Mucosa of gallbladder (tissue), 1 donor: ENCODE data around the gene IMPG1. TPM values are rescaled to one million over a fixed set of nuclear protein-coding genes. Genes with fewer than 3 reads are reported as not detected.

Experiments used
- DNase-seq: peaks from one replicate; pipeline ENCODE4 v3.0.0-alpha.2; 2020; ENCODE audit warnings: low spot score
- total RNA-seq: library from RNA; stranded (reverse); gene quantifications from one replicate; pipeline ENCODE4 v1.2.1, GENCODE V29; 2021
- donor health status: DM: no; HTN: no; CAD: no.

Gene IMPG1
- total RNA-seq: not detected

DNA sequence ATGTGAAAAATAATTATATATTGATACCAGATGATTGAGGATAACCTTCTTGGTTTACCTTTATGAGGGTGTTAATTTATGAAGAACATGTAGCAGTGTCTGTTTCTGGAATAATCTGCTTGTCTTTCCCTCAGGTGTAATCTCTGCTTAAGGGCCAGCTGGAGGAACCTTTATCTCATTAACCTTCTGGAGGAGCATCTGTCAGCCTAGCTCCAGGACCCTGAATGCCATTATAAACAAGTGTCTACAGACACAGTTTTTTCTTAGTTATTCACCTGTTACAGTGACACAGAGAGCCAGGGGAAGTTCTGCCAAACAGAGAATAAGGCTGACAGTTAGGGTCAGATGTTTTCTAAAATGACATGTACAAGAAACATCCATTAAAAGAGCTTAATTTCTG is at the start of gene IMPG1:
Gene IMPG1, minus strand, starts transcription at position 101 of the 400 bp plus-strand sequence. CDS start 174 bp downstream, outside the sequence.
- DNase-seq: no peak

GRCh38 chr6:76120302-76120701 is 47.8 kb upstream of the IMPG1 start:
- DNase-seq: no peak

DNA sequence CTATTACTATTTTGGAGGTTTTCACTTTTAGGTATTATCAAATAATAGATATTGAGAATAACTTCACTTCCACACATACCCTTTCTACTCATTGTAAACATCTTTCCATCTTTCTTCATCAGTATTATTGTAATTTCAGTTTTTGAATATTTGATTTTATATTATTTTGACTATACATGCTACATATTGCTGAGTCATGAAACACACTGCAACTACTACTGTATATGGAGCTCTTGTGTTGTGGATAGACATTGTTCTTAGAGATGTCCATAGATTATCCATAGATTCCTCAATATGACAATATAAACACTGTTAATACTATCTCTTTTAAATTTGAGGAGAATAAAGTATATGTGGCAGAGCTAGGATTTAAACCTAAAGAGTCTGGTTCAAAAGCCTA is 819 bp upstream of the IMPG1 start:
- no peak for DNase-seq

GRCh38 chr6:76057469-76057868 is 15.0 kb downstream of the IMPG1 start:
- no peak for DNase-seq

DNA sequence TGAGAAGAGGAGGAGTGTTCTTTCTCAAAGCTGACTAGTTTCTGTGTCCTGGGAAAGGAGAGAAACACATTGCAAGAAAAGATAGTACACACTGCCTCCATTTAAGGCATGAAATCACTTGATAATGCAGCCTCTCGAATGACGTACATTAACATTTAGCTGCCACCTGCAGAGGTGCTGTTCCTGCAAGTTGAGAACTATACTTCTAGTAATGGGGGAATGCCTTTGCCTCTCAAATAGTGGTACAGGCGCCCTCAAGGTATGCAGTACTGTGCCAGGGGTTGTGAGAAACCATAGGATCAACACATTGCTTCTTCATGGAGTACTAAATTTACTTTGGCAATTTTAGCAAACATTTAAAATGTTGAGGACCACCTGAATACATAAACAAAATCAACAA is 20.1 kb downstream of the IMPG1 start:
- no peak for DNase-seq

- DNase-seq: no peak
Measured at GRCh38 chr6:76043690-76044089, 28.8 kb downstream of the IMPG1 start.

DNA sequence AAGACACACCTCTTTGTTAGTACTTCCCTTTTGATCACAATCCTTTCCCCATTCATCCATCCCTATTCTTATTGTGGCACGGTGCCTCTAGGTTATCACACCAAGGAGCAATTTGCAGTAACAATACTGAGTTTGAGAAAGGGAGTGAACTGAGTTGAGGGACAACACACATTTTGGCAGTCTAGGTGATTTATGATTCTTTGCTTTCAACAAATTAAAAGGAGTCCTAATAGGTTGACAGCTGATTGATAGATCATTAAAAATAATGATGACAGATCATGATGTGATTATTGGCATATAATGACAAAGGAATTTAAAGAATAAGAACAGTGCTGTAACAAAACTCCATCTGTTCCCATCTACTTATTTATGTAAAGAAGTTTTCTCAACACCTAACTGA is 36.7 kb downstream of the IMPG1 start:
- no peak for DNase-seq

DNA sequence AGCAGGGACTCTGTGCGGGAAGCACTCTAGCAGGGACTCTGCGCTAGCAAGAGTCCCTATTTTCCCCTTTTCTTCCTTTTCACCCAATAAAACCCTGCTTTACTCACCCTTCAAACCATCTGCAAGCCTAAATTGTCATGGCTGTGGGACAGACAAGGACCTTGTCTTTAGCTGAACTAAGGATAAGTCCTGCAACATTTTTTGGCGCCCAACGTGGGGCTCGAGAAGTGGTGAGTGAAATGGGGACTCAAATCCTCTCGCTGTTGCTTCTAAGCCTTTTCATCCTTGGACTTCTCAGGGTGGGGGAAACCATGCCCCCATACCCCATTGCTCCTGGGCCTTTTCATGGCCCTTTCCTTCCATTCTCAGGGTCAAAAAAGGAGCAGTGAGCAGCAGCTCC is 46.4 kb downstream of the IMPG1 start:
- no peak for DNase-seq

GRCh38 chr6:76014626-76015530 is 57.6 kb downstream of the IMPG1 start:
- DNase-seq: no peak

DNA sequence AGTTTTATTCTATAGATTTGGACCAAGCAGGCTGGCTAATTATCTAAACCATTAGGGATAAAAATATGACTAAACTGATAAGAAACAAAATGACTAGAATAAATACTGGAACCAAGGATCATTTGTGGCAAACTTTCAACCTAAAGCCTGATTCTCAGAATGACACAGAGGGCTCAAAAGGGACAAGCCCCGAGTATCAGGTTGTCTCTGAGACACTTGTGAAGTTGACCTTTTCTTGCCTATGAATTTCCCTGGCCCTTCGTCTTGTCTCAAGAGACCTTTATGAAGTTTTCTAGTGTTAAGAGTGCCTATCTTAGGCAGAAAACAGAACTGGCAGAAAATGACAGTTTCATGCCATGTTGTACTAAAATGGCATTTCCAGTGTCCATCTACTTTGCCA is 68.3 kb downstream of the IMPG1 start:
- no peak for DNase-seq

GRCh38 chr6:76003686-76004085 is 68.8 kb downstream of the IMPG1 start:
- DNase-seq: no peak

- DNase-seq: no peak
Measured at GRCh38 chr6:76003113-76003512, 69.3 kb downstream of the IMPG1 start.

DNA sequence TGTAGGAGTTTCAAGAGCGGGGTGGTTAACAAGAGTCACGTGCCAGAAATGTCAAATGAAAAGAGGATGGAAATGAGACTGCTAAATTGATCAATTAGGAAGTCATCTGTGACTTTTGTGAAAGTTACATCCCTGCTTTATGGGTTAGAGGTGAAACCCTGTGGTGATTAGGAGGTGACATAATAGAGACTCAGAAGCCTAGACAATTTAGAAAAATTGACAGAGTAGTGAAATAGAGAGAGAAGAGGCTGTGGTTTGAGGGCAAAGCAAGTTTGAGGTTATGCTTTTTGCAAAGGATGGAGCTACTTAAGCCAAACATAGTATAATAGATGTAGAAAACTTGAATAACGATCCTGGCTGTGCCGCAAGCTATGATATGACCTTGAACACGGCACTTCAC is 71.8 kb downstream of the IMPG1 start:
- no peak for DNase-seq

DNA sequence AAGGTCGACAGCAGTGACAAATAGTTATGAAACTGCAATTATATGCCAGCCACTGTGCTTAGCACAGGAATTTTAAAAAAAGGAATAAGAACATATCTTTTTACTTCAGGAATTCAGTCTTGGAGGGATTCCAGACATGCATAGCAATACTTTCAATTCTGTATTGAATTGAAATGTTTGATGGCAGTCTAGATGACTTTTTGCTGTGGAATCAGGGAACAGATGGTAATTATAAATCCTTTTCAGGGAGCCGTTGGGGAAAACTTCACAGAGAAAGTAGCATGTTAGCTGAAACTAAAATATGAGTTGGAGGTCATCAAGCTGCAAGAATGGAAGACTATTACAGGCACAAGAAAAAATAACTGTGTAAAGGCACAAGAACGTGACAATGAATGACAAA is 74.8 kb downstream of the IMPG1 start:
- no peak for DNase-seq

GRCh38 chr6:75993236-75994162 is 79.0 kb downstream of the IMPG1 start:
- DNase-seq: no peak

GRCh38 chr6:75991941-75992340 is 80.5 kb downstream of the IMPG1 start:
- DNase-seq: no peak

DNA sequence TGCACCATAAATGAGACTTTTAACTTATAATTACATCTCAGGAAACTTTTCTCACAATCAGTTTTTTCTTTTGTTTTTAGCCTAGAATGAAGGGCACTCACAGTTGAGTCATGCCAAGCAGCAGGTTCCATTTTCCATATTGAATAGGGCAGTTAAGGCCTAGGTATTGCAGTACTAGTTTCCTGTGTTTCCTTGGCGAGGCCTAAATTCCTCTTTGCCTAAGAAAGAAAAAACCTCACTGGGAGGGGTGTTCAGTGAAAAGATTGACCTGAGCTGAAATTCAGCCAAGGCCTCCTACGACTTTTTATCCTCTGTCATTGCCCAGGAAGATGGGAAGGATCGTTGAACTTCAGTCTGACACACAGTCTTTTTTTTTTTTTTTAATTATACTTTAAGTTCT is 85.5 kb downstream of the IMPG1 start:
- no peak for DNase-seq

- no peak for DNase-seq
Measured at GRCh38 chr6:75975904-75976303, 96.6 kb downstream of the IMPG1 start.

DNA sequence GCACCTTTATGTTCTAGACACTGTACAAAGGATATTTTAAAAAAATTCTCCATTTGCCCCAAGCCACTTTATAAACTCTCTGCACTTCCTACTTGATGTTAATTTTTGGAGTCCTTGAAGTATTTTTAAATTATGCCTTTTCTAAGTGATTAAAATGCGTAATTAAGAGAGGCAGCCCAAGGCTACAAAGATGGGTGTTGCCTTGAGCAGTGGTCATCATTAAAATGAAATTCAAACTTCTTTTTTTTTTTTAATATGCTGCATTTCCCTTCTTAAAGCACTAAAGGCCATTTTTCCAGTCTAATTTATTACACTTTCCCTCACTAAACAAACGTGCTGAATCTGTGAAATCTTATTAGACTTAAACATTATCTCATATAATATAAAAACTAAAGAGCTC is 102.4 kb downstream of the IMPG1 start:
- DNase-seq: no peak

DNA sequence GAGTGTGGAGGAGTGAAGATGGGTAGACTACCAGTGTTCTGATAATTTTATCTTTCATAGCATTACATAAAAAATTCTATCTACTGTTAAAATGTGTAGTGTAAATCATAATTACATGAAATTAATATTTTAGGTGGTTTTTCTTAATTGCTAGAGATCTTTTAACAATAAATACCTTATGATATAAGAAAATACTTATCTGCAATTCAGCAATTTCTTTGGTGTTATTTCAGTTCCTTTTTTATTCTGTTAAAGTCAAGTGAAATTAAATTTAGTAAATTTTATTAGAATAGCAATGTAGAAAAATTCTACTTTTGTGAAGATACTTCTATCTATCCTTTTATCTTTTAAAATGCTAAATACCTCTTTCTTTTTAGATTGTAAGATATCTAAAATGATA is 104.3 kb downstream of the IMPG1 start:
- no peak for DNase-seq

GRCh38 chr6:75963569-75963968 is 108.9 kb downstream of the IMPG1 start:
- no peak for DNase-seq

GRCh38 chr6:75952128-75952527 is 120.3 kb downstream of the IMPG1 start:
- no peak for DNase-seq

GRCh38 chr6:75947935-75948334 is 124.5 kb downstream of the IMPG1 start:
- DNase-seq: no peak
